Activated T-cell treated with anti-CD3 and anti-CD28 coated beads for 24 hours (primary cell): ENCODE data around the gene MICAL2.

Source experiments
- DNase-seq: peaks from one replicate; pipeline ENCODE4 v3.0.0-alpha.2; 2020; ENCODE audit warnings: low read depth

The MICAL2 gene

GRCh38 chr11:12209096-12209495 is 98.7 kb downstream of the MICAL2 start:
- DNase-seq = no peak

GRCh38 chr11:12210200-12210599 is 99.8 kb downstream of the MICAL2 start:
- DNase-seq = no peak

GRCh38 chr11:12211331-12212065 is 101.1 kb downstream of the MICAL2 start:
- DNase-seq = no peak

GRCh38 chr11:12212174-12212820 is 101.9 kb downstream of the MICAL2 start:
- no peak for DNase-seq

- no peak for DNase-seq
These were observed 102.4 kb downstream of the MICAL2 start for GRCh38 chr11:12212821-12213185.

GRCh38 chr11:12213883-12214282 is 103.5 kb downstream of the MICAL2 start:
- DNase-seq = no peak

GRCh38 chr11:12214751-12215150 is 104.4 kb downstream of the MICAL2 start:
- no peak for DNase-seq

- no peak for DNase-seq
These were observed 104.8 kb downstream of the MICAL2 start for GRCh38 chr11:12215181-12215593.

GRCh38 chr11:12216041-12216451 is 105.7 kb downstream of the MICAL2 start:
- DNase-seq = no peak

GRCh38 chr11:12216671-12217374 is 106.4 kb downstream of the MICAL2 start:
- DNase-seq = no peak

- DNase-seq = no peak
These were observed 107.5 kb downstream of the MICAL2 start for GRCh38 chr11:12217879-12218278.

GRCh38 chr11:12218909-12219308 is 108.5 kb downstream of the MICAL2 start:
- no peak for DNase-seq

GRCh38 chr11:12219757-12220156 is 109.4 kb downstream of the MICAL2 start:
- no peak for DNase-seq

- DNase-seq = no peak
These were observed 109.9 kb downstream of the MICAL2 start for GRCh38 chr11:12220305-12220704.

GRCh38 chr11:12221051-12221535 is 110.7 kb downstream of the MICAL2 start:
- no peak for DNase-seq

GRCh38 chr11:12222055-12222792 is 111.8 kb downstream of the MICAL2 start:
- no peak for DNase-seq

GRCh38 chr11:12223771-12224536 is 113.6 kb downstream of the MICAL2 start:
- DNase-seq = no peak

GRCh38 chr11:12224537-12224893 is 114.1 kb downstream of the MICAL2 start:
- peak; percentile 83 for DNase-seq

GRCh38 chr11:12225046-12225739 is 114.8 kb downstream of the MICAL2 start:
- DNase-seq = no peak

- no peak for DNase-seq
These were observed 115.7 kb downstream of the MICAL2 start for GRCh38 chr11:12226093-12226492.
